SU-DHL-6 (cell line): ENCODE results near the gene LRWD1.

Experiments used
- CTCF ChIP-seq: fragments of 200-600 bp; sonication (generic); IDR thresholded peaks from one replicate; pipeline ENCODE4 v1.5.1; 2017; ENCODE audit warnings: antibody characterized with exemption, mild to moderate bottlenecking, low read length, moderate library complexity; ENCODE audit not compliant: insufficient read depth, poor library complexity, severe bottlenecking
- EZH2phosphoT487 ChIP-seq: fragments of 200-600 bp; sonication (generic), shearing (Covaris generic); conservative IDR thresholded peaks from 2 replicates; pipeline ENCODE4 v1.6.1; 2018; ENCODE audit warnings: mild to moderate bottlenecking, antibody characterized with exemption, low read length, moderate library complexity, mixed read lengths

GRCh38 chr7:102469351-102469971 is 4.7 kb downstream of the LRWD1 start:
- TF ChIP-seq EZH2phosphoT487 = no peak
- TF ChIP-seq CTCF = no peak
